NB4 (cell line): Measurements from ENCODE around the gene PCDHGA11.

Experiments
- MYC ChIP-seq: IDR thresholded peaks from 2 replicates; pipeline ENCODE4 v1.6.1; 2011; ENCODE audit warnings: low read depth, low read length
- POLR2A ChIP-seq: IDR thresholded peaks from 2 replicates; pipeline ENCODE4 v1.6.1; 2011; ENCODE audit warnings: mild to moderate bottlenecking; ENCODE audit not compliant: insufficient read length; ENCODE audit errors: extremely low read depth
- TF ChIP-seq, protein P1 (sequence below): IDR thresholded peaks from one replicate; pipeline ENCODE4 v1.5.1; 2012; ENCODE audit warnings: low read depth, low read length

DNA sequence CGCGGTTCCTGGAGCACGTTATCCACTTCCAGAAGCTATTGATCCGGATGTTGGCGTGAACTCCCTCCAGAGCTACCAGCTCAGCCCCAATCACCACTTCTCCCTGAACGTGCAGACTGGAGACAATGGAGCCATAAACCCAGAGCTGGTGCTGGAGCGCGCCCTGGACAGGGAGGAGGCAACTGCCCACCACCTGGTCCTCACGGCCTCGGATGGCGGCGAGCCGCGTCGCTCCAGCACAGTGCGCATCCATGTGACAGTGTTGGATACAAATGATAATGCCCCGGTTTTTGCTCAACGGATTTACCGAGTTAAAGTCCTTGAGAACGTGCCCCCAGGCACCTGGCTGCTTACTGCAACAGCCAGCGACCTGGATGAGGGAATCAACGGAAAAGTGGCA lies 17.5 kb upstream of the PCDHGA11 start:
- TF ChIP-seq POLR2A (no peak), MYC (no peak)
- TF ChIP-seq, protein P1, sequence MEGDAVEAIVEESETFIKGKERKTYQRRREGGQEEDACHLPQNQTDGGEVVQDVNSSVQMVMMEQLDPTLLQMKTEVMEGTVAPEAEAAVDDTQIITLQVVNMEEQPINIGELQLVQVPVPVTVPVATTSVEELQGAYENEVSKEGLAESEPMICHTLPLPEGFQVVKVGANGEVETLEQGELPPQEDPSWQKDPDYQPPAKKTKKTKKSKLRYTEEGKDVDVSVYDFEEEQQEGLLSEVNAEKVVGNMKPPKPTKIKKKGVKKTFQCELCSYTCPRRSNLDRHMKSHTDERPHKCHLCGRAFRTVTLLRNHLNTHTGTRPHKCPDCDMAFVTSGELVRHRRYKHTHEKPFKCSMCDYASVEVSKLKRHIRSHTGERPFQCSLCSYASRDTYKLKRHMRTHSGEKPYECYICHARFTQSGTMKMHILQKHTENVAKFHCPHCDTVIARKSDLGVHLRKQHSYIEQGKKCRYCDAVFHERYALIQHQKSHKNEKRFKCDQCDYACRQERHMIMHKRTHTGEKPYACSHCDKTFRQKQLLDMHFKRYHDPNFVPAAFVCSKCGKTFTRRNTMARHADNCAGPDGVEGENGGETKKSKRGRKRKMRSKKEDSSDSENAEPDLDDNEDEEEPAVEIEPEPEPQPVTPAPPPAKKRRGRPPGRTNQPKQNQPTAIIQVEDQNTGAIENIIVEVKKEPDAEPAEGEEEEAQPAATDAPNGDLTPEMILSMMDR: no peak
